Smooth muscle cell (in vitro differentiated cells): ENCODE measurements around the gene REXO2. TPM values are rescaled to one million over a fixed set of nuclear protein-coding genes. Genes with fewer than 3 reads are reported as not detected.

Source experiments
- DNase-seq: peaks from one replicate; lab custom pipeline; 2025; ENCODE audit not compliant: unreplicated experiment; lab: John Stamatoyannopoulos, UW
- H2AFZ ChIP-seq: fragments of 200-600 bp; sonication (generic); 2 replicates; pipeline ENCODE4 v1.6.0; 2016; ENCODE audit warnings: antibody characterized with exemption, low read depth, mild to moderate bottlenecking
- H3F3A ChIP-seq: fragments of 200-600 bp; sonication (generic); 2 replicates; pipeline ENCODE4 v1.6.0; 2017; ENCODE audit warnings: antibody characterized with exemption, low read depth
- H3K27ac ChIP-seq: fragments of 200-600 bp; sonication (generic); 2 replicates; pipeline ENCODE4 v1.5.1; 2016; ENCODE audit warnings: low read depth, mild to moderate bottlenecking
- H3K27me3 ChIP-seq: fragments of 200-600 bp; sonication (generic); 2 replicates; pipeline ENCODE4 v1.6.1; 2016; ENCODE audit warnings: low read depth, mild to moderate bottlenecking
- H3K36me3 ChIP-seq: fragments of 200-600 bp; sonication (generic); 2 replicates; pipeline ENCODE4 v1.5.1; 2016; ENCODE audit warnings: low read depth
- H3K4me1 ChIP-seq: fragments of 200-600 bp; sonication (generic); 2 replicates; pipeline ENCODE4 v1.5.1; 2016; ENCODE audit warnings: low read depth
- H3K4me2 ChIP-seq: fragments of 200-600 bp; sonication (generic); 2 replicates; pipeline ENCODE4 v1.6.0; 2016; ENCODE audit warnings: mild to moderate bottlenecking
- H3K4me3 ChIP-seq: fragments of 200-600 bp; sonication (generic); 2 replicates; pipeline ENCODE4 v1.5.1; 2016; ENCODE audit warnings: mild to moderate bottlenecking
- H3K79me2 ChIP-seq: fragments of 200-600 bp; sonication (generic); 2 replicates; pipeline ENCODE4 v1.6.0; 2016; ENCODE audit warnings: low read depth, mild to moderate bottlenecking
- H3K9ac ChIP-seq: fragments of 200-600 bp; sonication (generic); 2 replicates; pipeline ENCODE4 v1.6.0; 2016; ENCODE audit warnings: low read depth
- H3K9me3 ChIP-seq: fragments of 200-600 bp; sonication (generic); replicated peaks from 2 replicates; pipeline ENCODE4 v1.5.1; 2016; ENCODE audit warnings: low read depth
- H4K20me1 ChIP-seq: fragments of 200-600 bp; sonication (generic); 2 replicates; pipeline ENCODE4 v1.6.0; 2016; ENCODE audit warnings: low read depth
- WGBS: methylation state at CpG from one replicate; pipeline ENCODE4 v1.1.7; 2016; ENCODE audit warnings: low lambda C conversion rate; 5-methylcytosine and 5-hydroxymethylcytosine counted together
- polyA plus RNA-seq: library from polyadenylated mRNA; unstranded; fragments of >200 nt; fragmentation: Nextera tagmentation; extraction: Ambion mirVana; gene quantifications from 2 replicates; pipeline ENCODE4 v1.2.1, GENCODE V29; 2016
- total RNA-seq: library from RNA; depleted of rRNA; stranded (reverse); fragments of >200 nt; gene quantifications from 2 replicates; pipeline ENCODE4 v1.2.3, GENCODE V29; 2014
- TF ChIP-seq, protein P1 (sequence below): fragments of 200-600 bp; sonication (generic); IDR thresholded peaks from 2 replicates; pipeline ENCODE4 v1.5.1; 2017; ENCODE audit warnings: borderline replicate concordance, mild to moderate bottlenecking, antibody characterized with exemption; ENCODE audit not compliant: insufficient read depth, poor library complexity, severe bottlenecking

REXO2 gene
- total and polyA plus RNA-seq, 2 experiments from 2014 or later: 164 to 179 TPM

DNA sequence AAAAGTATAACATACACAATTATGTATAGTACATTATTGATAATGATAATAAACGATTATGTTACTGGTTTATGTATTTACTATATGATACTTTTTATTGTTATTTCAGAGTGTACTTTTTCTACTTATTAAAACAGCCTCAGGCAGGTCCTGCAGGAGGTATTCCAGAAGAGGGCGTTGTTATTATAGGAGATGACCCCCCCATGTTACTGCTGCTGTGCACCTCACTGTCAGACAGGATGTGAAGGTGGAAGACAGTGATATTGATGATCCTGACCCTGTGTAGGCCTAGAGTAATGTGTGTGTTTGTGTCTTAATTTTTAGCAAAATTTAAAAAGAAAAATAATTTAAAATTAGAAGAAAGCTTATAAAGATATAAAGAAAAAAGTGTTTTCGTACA lies 57.6 kb downstream of the REXO2 start:
- Histone ChIP-seq H3K9me3 (no peaks in the 10 kb centered on the region), H3K9ac (no peak overlapping the region), H3K27ac (no peak overlapping the region), H3K4me2 (no peak overlapping the region), H3K79me2 (no peaks in the 10 kb centered on the region), H4K20me1 (no peaks in the 10 kb centered on the region), H3K36me3 (no peaks in the 10 kb centered on the region), H3K27me3 (no peaks in the 10 kb centered on the region), H3K4me3 (no peak overlapping the region), H3K4me1 (no peaks in the 10 kb centered on the region), H3F3A (no peaks in the 10 kb centered on the region), H2AFZ (no peak overlapping the region)
- TF ChIP-seq, protein P1, sequence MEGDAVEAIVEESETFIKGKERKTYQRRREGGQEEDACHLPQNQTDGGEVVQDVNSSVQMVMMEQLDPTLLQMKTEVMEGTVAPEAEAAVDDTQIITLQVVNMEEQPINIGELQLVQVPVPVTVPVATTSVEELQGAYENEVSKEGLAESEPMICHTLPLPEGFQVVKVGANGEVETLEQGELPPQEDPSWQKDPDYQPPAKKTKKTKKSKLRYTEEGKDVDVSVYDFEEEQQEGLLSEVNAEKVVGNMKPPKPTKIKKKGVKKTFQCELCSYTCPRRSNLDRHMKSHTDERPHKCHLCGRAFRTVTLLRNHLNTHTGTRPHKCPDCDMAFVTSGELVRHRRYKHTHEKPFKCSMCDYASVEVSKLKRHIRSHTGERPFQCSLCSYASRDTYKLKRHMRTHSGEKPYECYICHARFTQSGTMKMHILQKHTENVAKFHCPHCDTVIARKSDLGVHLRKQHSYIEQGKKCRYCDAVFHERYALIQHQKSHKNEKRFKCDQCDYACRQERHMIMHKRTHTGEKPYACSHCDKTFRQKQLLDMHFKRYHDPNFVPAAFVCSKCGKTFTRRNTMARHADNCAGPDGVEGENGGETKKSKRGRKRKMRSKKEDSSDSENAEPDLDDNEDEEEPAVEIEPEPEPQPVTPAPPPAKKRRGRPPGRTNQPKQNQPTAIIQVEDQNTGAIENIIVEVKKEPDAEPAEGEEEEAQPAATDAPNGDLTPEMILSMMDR: no peak
- 89% methylated on average over 3 of the region's 3 CpGs for WGBS
- DNase-seq: no peak

DNA sequence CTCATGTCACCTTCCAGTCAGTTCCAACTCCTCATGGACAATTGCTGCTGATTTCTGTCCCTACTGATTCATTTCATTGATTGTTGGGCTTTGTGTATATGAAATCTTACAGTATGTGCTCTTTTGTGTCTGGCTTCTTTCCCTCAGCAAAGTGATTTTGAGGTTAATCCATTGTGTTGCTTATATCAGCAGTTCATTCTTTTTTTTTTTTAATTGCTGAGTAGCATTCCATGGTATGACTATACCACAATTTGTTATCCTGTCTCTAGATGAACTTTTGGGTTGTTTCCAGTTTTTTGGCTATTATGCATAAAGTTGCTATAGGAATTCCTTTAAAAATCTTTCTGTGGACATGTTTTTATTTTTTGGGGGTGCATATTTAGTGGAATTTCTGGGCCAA lies 60.5 kb downstream of the REXO2 start:
- Histone ChIP-seq H4K20me1 (no peaks in the 10 kb centered on the region), H3K9me3 (no peaks in the 10 kb centered on the region), H2AFZ (no peak overlapping the region), H3K4me2 (no peak overlapping the region), H3K9ac (no peak overlapping the region), H3K27ac (no peak overlapping the region), H3K4me3 (no peak overlapping the region), H3K4me1 (no peaks in the 10 kb centered on the region), H3K27me3 (no peaks in the 10 kb centered on the region), H3K36me3 (no peaks in the 10 kb centered on the region), H3F3A (no peaks in the 10 kb centered on the region), H3K79me2 (no peaks in the 10 kb centered on the region)
- TF ChIP-seq, protein P1: no peak
- no peak for DNase-seq

Other genes with a start within 250 kb of the REXO2 start
- gene NNMT, start 143.1 kb upstream of the REXO2 start, total RNA-seq: 397 and 495 TPM in 2 replicates
- gene NNMT, start 143.1 kb upstream of the REXO2 start, polyA plus RNA-seq: 588 and 814 TPM in 2 replicates
- gene C11orf71, start 39.0 kb upstream of the REXO2 start, total RNA-seq: 2.0 and 3.8 TPM in 2 replicates
- gene C11orf71, start 39.0 kb upstream of the REXO2 start, polyA plus RNA-seq: 1.3 TPM in 2 replicates
- 79.0 and 90.9 TPM in 2 replicates for gene RBM7, start 38.8 kb upstream of the REXO2 start, total RNA-seq
- gene RBM7, start 38.8 kb upstream of the REXO2 start, polyA plus RNA-seq: 39.7 and 47.1 TPM in 2 replicates
- not detected in 2 replicates for gene NXPE1, start 120.4 kb downstream of the REXO2 start, total RNA-seq
- not detected in 2 replicates for gene NXPE1, start 120.4 kb downstream of the REXO2 start, polyA plus RNA-seq
- gene NXPE4, start 156.3 kb downstream of the REXO2 start, total RNA-seq: not detected in 2 replicates
- 0.28 TPM in 1 of 2 replicates, not detected in the other for gene NXPE4, start 156.3 kb downstream of the REXO2 start, polyA plus RNA-seq
- 0.31 and 0.72 TPM in 2 replicates for gene NXPE2, start 239.1 kb downstream of the REXO2 start, total RNA-seq
- 0.08 and 0.33 TPM in 2 replicates for gene NXPE2, start 239.1 kb downstream of the REXO2 start, polyA plus RNA-seq